Right lobe of liver (tissue), 6 donors: Measurements from ENCODE around the gene SLC6A18. TPM values are rescaled to one million over a fixed set of nuclear protein-coding genes. Genes with fewer than 3 reads are reported as not detected.

Source experiments
- ATAC-seq, 4 donors: fragments of 200-7000 bp; cut with Tn5 transposase; one replicate each; pipeline ENCODE4 v1.9.1; 2020; ENCODE audit warnings: mild to moderate bottlenecking in 4 of 4, moderate library complexity in 4 of 4
- DNase-seq, 3 donors: peaks; one replicate each; pipeline ENCODE4 v3.0.0-alpha.2; 2020
- H3K27ac ChIP-seq, 3 donors: fragments of 200-600 bp; one replicate each; pipeline ENCODE4 v1.8.0; 2022
- H3K27me3 ChIP-seq, 2 donors: fragments of 200-600 bp; one replicate each; pipeline ENCODE4 v1.8.0; 2022
- H3K36me3 ChIP-seq, 4 donors: fragments of 200-600 bp; sonication (generic) in 1 of 4; one replicate each; pipeline versions ENCODE4 v1.5.1 to v1.8.0; 2017 to 2022; ENCODE audit warnings: control low read depth in 1 of 4
- H3K4me1 ChIP-seq, 4 donors: fragments of 200-600 bp; sonication (generic) in 1 of 4; one replicate each; pipeline versions ENCODE4 v1.5.1 to v1.8.0; 2017 to 2022; ENCODE audit warnings: control low read depth in 1 of 4
- H3K4me3 ChIP-seq, 3 donors: fragments of 200-600 bp; one replicate each; pipeline ENCODE4 v1.8.0; 2022
- H3K9me3 ChIP-seq, 4 donors: fragments of 200-600 bp; sonication (generic) in 1 of 4; one replicate each; pipeline versions ENCODE4 v1.5.1 to v1.8.0; 2017 to 2022; ENCODE audit warnings: control low read depth in 1 of 4
- CTCF ChIP-seq, 4 donors: fragments of 200-600 bp in 3 of 4; fragments of 450-650 bp in 1 of 4; IDR thresholded peaks; one replicate each; pipeline versions ENCODE4 v1.5.1 to v1.8.0; 2016 to 2022; ENCODE audit warnings: antibody characterized with exemption in 4 of 4, mild to moderate bottlenecking in 2 of 4
- POLR2A ChIP-seq: fragments of 450-650 bp; IDR thresholded peaks from one replicate; pipeline ENCODE4 v1.6.1; 2017; ENCODE audit warnings: antibody characterized with exemption, mild to moderate bottlenecking
- WGBS: methylation state at CpG from one replicate; pipeline ENCODE4 v1.1.6; 2018; ENCODE audit warnings: low coverage, low lambda C conversion rate; ENCODE audit not compliant: insufficient coverage; ENCODE audit errors: missing lambda C conversion rate; 5-methylcytosine and 5-hydroxymethylcytosine counted together
- intact Hi-C, 2 donors: fragments of 100-400 bp; cut with DNase I; formaldehyde crosslinking; loops; one replicate each; pipeline versions ENCODE4 v1.11.2 to v1.14.1; 2022
- total RNA-seq, 6 experiments: library from RNA; depleted of rRNA in 2 of 6; stranded (reverse); fragments of >200 nt in 2 of 6; fragmentation: NEBNext Ultra II Directional in 3 of 6; extraction: Animal tissue kit (Norgen Biotek cat#: 25700) in 3 of 6; gene quantifications; one replicate each; pipeline versions ENCODE4 v1.1.0 to v1.2.4, GENCODE V29; 2016 to 2023
- donor health status: DM: no; HTN: yes; CAD: no.
- donor health status: DM: no; HTN: no; CAD: no.
- donor health status: DM: no; HTN: no; CAD: no.
- donor health status: DM: no; HTN: yes; CAD: no.
- donor health status: DM: no; HTN: yes; CAD: no.

The SLC6A18 gene
- total RNA-seq, 6 experiments from 2014 or later, result not detected

GRCh38 chr5:1216211-1216917 is 8.8 kb upstream of the SLC6A18 start:
- intact Hi-C loops, result no loop called here
- ATAC-seq, result no peak
- Histone ChIP-seq H3K4me3 (no peak overlapping the region), H3K36me3 (no peaks in the 10 kb centered on the region), H3K27me3 (no peaks in the 10 kb centered on the region), H3K4me1 (no peaks in the 10 kb centered on the region), H3K27ac (no peak overlapping the region), H3K9me3 (no peaks in the 10 kb centered on the region)
- TF ChIP-seq POLR2A (no peak), CTCF (IDR thresholded peaks at IDR 0.05) (no peak)
- peak in 1 of 3 donors; percentile 31 for DNase-seq
- no CpG with 5 or more reads among the region's 38 CpGs for WGBS

- ATAC-seq, result no peak
- Histone ChIP-seq H3K9me3 (no peaks in the 10 kb centered on the region), H3K27ac (no peak overlapping the region), H3K4me1 (no peaks in the 10 kb centered on the region), H3K27me3 (no peaks in the 10 kb centered on the region), H3K4me3 (no peak overlapping the region), H3K36me3 (no peaks in the 10 kb centered on the region)
- TF ChIP-seq CTCF (IDR thresholded peaks at IDR 0.05), result no peak
- WGBS, result 46% methylated on average over 2 of the region's 18 CpGs
- DNase-seq, result no peak
- intact Hi-C loops, result no loop called here
Observed at GRCh38 chr5:1216918-1217295, 8.3 kb upstream of the SLC6A18 start.

GRCh38 chr5:1217596-1218206 is 7.5 kb upstream of the SLC6A18 start:
- Histone ChIP-seq H3K4me1 (no peaks in the 10 kb centered on the region), H3K27me3 (no peaks in the 10 kb centered on the region), H3K36me3 (no peaks in the 10 kb centered on the region), H3K9me3 (no peaks in the 10 kb centered on the region), H3K4me3 (no peak overlapping the region), H3K27ac (no peak overlapping the region)
- no peak for TF ChIP-seq POLR2A
- no peak for TF ChIP-seq CTCF (IDR thresholded peaks at IDR 0.05)
- intact Hi-C loops, result no loop called here
- DNase-seq, result no peak
- no peak for ATAC-seq
- 33% methylated on average over 5 of the region's 24 CpGs for WGBS

GRCh38 chr5:1218351-1219080 is 6.7 kb upstream of the SLC6A18 start:
- intact Hi-C loops, result no loop called here
- Histone ChIP-seq H3K27me3 (no peaks in the 10 kb centered on the region), H3K4me3 (no peak overlapping the region), H3K36me3 (no peaks in the 10 kb centered on the region), H3K9me3 (no peaks in the 10 kb centered on the region), H3K27ac (no peak overlapping the region), H3K4me1 (no peaks in the 10 kb centered on the region)
- ATAC-seq (no peak), DNase-seq (no peak)
- TF ChIP-seq POLR2A, result no peak
- TF ChIP-seq CTCF (IDR thresholded peaks at IDR 0.05), result no peak
- WGBS, result 80% methylated on average over 5 of the region's 38 CpGs
